Measurements from ENCODE around the gene GPR119.
"Not testable (repeated sequence)": the region's sequence is repeated elsewhere in the genome, so short reads cannot be mapped to it uniquely, and the experiment has no call there.

The GPR119 gene

DNA sequence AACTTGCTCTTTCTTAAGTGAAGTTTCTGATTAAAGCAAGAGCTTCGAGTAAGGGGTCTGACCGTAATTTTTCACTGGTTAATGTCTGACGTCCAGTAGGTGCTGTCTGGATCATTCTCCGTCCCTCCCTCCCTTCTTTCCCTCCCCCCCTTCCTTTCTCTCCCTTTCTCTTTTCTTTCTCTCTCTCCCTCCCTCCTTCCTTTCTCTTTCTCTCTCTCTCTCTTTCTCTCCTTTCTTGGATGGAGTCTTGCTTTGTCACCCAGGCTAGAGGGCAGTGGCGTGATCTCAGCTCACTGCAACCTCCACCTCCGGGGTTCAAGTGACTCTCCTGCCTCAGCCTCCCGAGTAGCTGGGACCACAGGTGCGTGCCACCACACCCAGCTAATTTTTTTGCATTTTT is 46.6 kb downstream of the GPR119 start:
- DNase-seq, result not testable (repeated sequence)

GRCh38 chrX:130336531-130336930 is 48.9 kb downstream of the GPR119 start:
- DNase-seq, result no peak

Data from NCI-H446 (cell line).